NCI-H1417 treated with DMSO at 0.1 percent for 48 hours (cell line): ENCODE results near the gene GPC5.
"Not testable (repeated sequence)": the region's sequence is repeated elsewhere in the genome, so short reads cannot be mapped to it uniquely, and the experiment has no call there.

Experiments
- DNase-seq: peaks from one replicate; lab custom pipeline; 2025; lab: John Stamatoyannopoulos, UW

Gene GPC5

DNA sequence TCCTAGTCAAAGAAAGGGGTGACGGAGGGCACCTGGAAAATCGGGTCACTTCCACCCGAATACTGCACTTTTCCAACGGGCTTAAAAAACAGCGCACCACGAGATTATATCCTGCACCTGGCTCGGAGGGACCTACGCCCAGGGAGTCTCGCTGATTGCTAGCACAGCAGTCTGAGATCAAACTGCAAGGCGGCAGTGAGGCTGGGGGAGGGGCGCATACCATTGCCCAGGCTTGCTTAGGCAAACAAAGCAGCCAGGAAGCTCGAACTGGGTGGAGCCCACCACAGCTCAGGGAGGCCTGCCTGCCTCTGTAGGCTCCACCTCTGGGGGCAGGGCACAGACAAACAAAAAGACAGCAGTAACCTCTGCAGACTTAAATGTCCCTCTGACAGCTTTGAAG, 1354.3 kb downstream of the GPC5 start:
- not testable (repeated sequence) for DNase-seq

DNA sequence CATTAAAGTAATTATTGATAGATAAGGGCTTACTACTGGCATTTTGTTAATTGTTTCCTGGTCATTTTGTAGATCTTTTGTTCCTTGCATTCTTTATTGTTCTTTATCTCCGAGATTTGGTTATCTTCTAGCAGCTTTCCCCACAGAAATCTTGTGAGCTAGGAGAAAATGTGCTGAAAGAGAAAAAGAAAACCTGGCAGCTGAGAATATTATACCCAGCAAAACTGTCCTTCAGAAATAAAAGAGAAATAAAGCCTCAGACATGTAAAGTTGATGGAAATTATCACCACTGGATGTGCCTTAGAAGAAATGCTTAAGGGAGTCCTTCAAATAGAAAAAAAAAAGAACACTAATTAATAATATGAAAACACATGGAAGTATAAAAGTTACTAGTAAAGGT, 1363.3 kb downstream of the GPC5 start:
- DNase-seq, result no peak

DNA sequence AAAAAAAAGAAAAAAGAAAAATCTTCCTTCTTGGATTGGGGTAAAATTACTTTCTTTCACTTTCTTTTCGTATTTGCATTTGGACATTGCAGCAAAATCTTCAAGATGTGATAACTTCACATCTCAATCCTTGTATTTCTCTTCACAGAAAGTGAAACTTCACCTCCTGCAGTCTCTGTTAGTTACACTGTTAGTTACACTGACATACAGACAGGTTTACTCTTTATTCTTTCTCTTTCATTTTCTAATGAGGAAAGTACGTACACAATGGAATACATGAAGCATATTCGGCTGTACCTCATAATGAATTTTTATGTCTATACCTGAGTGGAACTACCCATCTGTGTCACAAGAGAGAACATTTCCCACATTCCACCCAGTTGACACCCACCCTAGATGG, 1369.0 kb downstream of the GPC5 start:
- no peak for DNase-seq

DNA sequence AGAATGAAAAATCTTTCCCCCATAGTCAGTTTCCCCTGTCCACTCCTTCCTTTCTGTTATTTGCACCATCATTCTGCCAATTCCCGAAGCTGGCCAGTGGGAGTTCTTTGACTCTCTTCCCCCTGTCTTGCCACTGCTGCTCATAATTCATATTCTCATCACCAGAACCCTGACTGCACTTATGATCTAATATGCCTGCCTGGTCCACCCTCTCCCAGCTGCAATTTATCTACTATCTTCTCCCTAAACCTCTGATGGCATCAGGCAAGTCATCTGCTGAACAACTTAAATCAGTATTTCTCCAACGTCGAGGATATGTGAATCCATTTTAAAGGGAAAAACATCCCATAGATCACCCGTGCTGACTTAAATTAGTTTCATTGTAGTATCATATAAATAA, 1370.2 kb downstream of the GPC5 start:
- DNase-seq, result no peak

- DNase-seq, result no peak
These were observed 1370.6 kb downstream of the GPC5 start for GRCh38 chr13:92769046-92769445.

DNA sequence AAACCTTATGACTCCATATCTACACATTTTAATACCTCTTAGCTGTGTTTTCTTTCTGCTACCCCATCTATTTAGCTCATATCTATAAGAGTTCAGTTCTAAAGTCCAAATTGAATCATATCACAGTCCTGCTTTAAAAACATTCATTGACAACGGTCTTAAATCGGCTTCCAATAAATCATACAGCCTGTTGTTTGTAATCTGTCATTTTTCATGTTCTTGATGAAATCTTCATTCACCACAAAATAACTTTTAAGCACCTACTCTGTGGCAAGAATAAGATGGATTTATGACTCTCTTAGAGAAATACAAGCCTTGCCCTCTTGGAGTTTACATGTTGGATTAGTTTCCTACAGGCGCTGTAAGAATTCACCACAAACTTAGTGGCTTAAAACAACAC, 1377.2 kb downstream of the GPC5 start:
- DNase-seq, result no peak

DNA sequence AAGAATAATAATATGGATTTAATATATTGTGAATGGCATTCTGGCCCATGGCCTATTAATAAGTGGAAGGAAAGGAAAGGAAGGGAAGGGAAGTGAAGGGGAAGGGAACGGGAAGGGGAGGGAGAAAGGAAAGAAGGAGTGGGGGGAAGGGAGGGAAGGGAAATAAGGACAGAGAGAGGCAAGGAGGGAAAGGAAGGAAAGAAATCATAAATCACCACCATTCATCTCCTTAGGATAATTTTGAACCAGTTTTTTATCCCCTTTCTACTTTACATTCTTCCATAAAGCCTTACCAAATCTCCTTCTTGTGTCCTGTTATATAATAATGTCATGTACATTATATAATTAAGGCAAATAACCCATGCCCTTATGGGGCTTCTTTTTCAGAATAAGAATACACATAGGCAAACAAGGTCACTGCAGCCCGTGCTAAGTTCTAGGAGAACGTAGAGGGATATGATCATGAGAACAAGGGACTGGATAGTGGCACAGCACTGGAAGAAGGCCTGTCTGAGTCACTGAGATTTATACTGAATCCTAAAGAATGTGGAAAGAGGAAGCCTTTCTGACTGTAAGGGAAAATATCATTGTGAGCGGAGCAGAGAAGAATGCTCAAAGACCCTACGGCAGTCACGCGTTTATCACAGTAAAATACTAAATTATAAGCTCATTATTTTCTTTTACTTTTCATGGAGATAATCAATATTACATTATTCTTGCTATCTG, 1383.7 kb downstream of the GPC5 start:
- no peak for DNase-seq

DNA sequence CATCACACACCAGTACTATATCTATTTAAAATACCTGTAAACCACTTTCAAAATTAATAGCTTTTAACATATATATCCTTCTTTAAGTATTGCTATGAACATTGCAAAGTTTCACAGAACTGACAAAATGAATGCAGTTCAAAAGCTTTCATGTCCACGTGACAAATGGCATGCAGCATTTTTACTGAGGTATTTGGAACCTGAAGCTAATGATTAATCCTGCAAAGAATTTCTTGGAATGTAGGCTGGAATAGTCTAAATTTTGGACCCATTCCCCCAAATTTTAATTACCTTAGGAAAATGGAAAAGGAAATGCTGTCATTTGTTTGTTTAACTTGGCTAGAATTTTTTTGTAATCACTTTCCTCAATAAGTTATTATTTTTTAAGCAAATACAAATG, 1404.4 kb downstream of the GPC5 start:
- DNase-seq, result no peak

DNA sequence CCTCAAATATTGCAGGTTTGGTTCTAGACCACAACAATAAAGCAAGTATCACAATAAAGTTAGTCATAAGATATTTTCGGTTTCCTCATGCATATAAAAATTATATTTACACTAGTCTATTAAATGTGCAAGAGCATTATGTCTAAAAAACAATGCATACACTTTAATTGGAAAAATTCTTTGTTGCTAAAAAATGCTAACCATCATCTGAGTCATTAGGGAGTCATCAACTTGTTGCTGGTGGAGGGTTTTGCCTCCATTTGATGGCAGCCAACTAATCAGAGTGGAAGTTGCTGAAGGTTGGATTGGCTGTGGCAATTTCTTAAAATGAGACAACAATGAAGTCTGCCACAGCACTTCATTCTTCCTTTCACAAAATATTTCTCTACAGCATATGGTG, 1405.9 kb downstream of the GPC5 start:
- no peak for DNase-seq

DNA sequence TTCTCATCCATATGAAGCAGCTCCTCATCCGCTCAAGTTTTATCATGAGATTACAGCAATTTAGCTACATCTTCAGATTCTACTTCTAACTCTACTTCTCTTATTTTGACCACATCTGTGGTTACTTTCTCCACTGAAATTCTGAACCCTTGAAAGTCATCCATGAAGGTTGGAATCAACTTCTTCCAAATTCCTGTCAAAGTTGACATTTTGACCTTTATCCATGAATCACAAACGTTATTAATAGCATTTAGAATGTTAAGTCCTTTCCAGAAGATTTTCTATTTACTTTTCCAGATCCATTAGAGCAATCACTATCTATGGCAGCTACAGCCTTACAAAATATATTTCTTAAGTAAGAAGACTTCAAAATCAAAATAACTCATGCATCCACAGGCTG, 1406.5 kb downstream of the GPC5 start:
- no peak for DNase-seq

DNA sequence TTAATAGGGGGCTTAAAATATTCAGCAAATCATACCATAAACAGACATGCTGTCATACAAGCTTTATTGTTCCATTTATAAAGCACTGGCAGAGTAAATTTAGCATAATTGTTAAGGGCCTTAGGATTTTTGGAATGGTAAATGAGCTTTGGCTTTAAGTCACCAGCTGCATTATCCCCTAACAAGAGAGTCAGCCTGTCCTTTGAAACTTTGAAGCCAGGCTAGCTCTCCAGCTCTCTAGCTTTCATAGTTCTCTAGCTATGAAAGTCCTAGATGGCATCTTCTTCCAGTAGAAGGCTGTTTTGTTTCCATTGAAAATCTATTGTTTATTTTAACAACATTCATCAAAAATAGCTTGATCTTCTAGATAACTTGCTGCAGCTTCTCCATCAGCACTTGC, 1407.3 kb downstream of the GPC5 start:
- no peak for DNase-seq

- DNase-seq, result no peak
These were observed 1407.8 kb downstream of the GPC5 start for GRCh38 chr13:92806215-92806614.

GRCh38 chr13:92807353-92807752, 1408.9 kb downstream of the GPC5 start:
- DNase-seq, result no peak

- no peak for DNase-seq
These were observed 1409.5 kb downstream of the GPC5 start for GRCh38 chr13:92807966-92808365.

- no peak for DNase-seq
These were observed 1422.9 kb downstream of the GPC5 start for GRCh38 chr13:92821324-92821723.

- DNase-seq, result peak; percentile 89
These were observed 1424.6 kb downstream of the GPC5 start for GRCh38 chr13:92823059-92823458.

- no peak for DNase-seq
These were observed 1427.6 kb downstream of the GPC5 start for GRCh38 chr13:92825938-92826596.

DNA sequence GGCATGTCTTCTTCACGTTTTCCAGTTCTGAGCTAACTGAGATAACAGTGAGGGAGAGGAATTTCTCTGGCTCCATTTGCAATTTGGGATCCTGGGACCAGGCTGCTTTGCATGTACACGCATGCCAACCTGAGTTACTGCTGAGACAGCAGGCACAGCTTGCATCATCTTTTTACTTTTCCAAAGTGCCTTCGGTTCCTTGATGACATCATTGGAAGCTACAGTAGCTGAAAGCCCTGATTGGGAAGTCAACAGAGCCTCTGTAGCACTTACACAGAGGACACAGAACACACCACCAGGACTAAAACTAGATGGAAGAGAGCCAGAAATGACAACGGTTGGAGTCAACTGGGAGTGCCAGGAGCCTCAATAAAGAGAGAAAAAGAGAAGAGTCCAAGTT, 1429.1 kb downstream of the GPC5 start:
- no peak for DNase-seq

DNA sequence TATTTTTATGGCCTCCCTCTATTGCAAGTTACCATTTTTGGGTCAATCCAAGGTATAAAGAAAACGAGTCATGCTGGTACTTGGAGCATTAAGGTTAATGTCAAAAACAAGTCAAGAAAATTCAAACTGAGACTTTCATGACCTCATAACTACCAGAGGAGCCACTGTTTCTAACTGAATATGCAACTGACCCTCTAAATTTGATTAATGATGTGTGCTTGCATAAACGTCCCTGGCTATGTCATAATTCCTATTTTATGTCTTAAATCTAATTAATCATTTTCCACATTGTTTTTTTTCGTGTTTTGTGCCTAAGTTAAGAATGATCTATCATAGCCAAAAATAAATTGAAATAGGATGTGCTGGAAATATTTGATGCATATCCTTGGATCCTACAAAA, 1431.5 kb downstream of the GPC5 start:
- DNase-seq, result no peak

DNA sequence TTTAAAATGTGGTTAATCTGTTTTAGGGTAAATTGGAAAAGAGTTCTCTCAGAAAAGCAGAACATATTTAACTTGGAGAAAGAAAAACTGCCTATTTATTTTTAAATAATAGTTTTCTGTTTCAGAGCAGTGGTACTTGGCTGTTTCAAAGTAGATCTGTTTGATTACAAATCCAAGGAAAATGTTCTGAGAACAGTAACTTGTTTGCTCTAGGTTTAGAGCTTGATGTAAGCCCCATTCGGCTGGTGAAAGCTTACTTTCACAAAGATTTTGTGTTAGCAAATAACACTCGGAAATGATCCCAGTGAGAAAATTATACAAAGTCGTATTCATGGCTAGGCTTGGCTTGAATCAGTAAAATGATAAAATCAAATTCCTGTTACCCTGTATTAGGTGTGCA, 1432.4 kb downstream of the GPC5 start:
- no peak for DNase-seq

DNA sequence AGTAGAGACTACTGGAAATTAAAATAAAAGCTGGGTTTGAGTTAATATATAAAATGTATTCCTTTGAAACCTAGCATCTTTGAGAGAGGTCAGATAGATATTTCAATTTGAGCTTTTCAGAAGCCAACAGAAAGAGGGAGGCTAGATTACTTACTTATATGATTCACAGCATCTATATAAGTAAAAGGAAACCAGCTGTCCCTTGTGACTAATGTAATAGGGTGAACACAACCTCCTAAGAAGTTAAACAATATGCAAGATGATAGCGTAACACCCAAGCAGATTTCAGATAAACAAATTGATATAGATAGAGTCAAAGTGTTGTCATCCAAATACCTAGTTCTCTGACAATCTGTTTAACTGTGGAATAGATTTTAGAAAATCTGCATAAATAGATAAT, 1434.7 kb downstream of the GPC5 start:
- DNase-seq, result no peak

DNA sequence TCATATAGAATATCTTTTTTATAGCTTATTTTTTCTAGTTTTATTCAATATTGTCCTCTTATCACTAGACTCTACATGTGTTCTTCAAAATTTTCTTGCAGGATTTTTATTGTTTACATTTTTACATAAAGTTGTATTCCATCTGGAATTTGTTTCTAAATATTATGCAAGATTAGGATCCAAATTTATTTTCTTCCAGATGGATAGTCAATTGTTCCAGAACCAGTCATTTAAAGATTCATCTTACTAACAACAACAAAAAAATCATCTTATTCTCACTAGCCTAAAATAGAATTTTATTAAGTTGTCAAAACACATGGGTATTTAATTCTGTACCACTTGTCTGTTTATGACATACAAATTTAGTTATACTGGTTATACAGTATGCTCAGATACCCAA, 1437.8 kb downstream of the GPC5 start:
- DNase-seq, result no peak

DNA sequence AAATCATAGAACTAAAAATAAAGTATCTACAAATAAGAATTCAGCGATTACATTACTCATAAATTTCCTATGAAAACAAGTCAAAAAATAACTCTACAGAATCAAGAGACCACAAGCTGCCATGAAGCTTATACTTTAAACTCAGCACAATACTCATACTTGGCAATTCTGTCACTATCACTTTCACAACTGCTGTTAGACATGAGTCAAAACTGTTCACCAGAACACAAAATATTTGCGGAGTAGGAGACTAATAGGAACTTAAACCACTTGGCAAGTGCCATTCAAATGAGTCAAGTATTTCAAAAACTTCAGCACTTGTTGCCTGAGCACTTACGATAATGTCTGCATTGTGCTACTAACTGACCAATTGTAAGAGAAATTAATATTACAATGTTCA, 1440.4 kb downstream of the GPC5 start:
- DNase-seq, result no peak

DNA sequence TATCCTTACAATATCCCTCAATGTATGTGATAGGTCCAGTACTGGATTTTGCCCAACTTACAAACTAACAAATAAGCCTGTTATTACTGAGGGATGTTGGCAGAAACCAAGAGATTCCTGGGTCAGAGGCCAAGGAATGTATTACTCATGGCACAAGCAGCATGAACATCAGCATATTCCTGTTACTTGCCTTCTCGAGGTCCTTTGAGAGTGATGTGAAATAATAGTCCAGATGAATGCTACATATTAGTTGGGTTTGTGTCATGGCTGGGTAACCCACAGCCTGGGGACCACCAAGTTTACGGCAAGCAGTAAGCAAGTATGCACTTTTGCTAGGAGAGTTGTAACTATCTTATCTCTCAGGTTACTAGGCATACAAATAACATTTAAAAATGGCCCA, 1443.7 kb downstream of the GPC5 start:
- DNase-seq, result no peak
